K562 (cell line): Measurements from ENCODE around the gene OR10A2. TPM values are rescaled to one million over a fixed set of nuclear protein-coding genes. Genes with fewer than 3 reads are reported as not detected.

Experiments used
- ATAC-seq: fragments of 200-7000 bp; cut with Tn5 transposase; 3 replicates; pipeline ENCODE4 v1.9.1; 2020; ENCODE audit warnings: moderate library complexity
- BruUV-seq: library from RNA; stranded (reverse); fragments of 400-500 nt; replicated peaks from 2 replicates; lab custom pipeline; 2021; lab: Mats Ljungman, UMichigan
- CTCF ChIA-PET: fragments of 300-600 bp; formaldehyde crosslinking; extraction: SDS; loops from one replicate; lab custom pipeline; 2021; ENCODE audit warnings: low intra/inter-chr PET ratio; lab: Yijun Ruan, JAX
- POLR2A ChIA-PET: fragments of 300-600, 350-650 bp; sonication (Branson Sonifier 250); formaldehyde crosslinking; extraction: SDS; loops from one replicate; lab custom pipeline; 2021; ENCODE audit warnings: antibody characterized with exemption, inconsistent platforms; lab: Yijun Ruan, JAX
- DNase-seq, 4 experiments: peaks; one replicate each; pipeline versions ENCODE4 v3.0.0 to v3.0.0-alpha.2; 2011 to 2018; ENCODE audit warnings: low spot score in 3 of 4, mixed read lengths in 3 of 4; ENCODE audit errors: extremely low read depth in 1 of 4
- FAIRE-seq: peaks from 2 replicates; lab custom pipeline; 2011; peaks lifted over from hg19 to GRCh38; lab: Jason Lieb, UNC
- H2AFZ ChIP-seq: 2 replicates; pipeline ENCODE4 v1.6.0; 2011; ENCODE audit warnings: low read depth, low read length, control low read depth, inconsistent platforms
- H3K27ac ChIP-seq: fragments of 200-600 bp; 3 replicates; pipeline ENCODE4 v1.8.0; 2011; ENCODE audit warnings: low read depth, mild to moderate bottlenecking, control low read depth, inconsistent platforms, low read length, moderate library complexity, mixed read lengths; ENCODE audit errors: extremely low read depth
- H3K27me3 ChIP-seq, 2 experiments: fragments of 300-600 bp in 1 of 2; 2 replicates in 1 of 2; 3 replicates in 1 of 2; pipeline versions ENCODE4 v1.6.0 to v1.8.0; 2011; ENCODE audit warnings: inconsistent platforms in 2 of 2, low read length in 2 of 2, mild to moderate bottlenecking in 1 of 2, mixed read lengths in 1 of 2, moderate library complexity in 1 of 2; ENCODE audit not compliant: control insufficient read depth in 2 of 2, insufficient read depth in 2 of 2
- H3K36me3 ChIP-seq: fragments of 300-600 bp; 3 replicates; pipeline ENCODE4 v1.8.0; 2011; ENCODE audit warnings: mild to moderate bottlenecking, low read length, inconsistent platforms; ENCODE audit not compliant: control insufficient read depth, insufficient read depth
- H3K4me1 ChIP-seq, 2 experiments: fragments of 200-600 bp in 1 of 2; replicated peaks in 1 of 2; 2 replicates in 1 of 2; 3 replicates in 1 of 2; pipeline versions ENCODE4 v1.5.1 to v1.8.0; 2011; ENCODE audit warnings: inconsistent platforms in 2 of 2, low read length in 2 of 2, mild to moderate bottlenecking in 1 of 2, mixed read lengths in 1 of 2, moderate library complexity in 1 of 2; ENCODE audit not compliant: control insufficient read depth in 2 of 2, insufficient read depth in 2 of 2
- H3K4me2 ChIP-seq: 2 replicates; pipeline ENCODE4 v1.6.1; 2011; ENCODE audit warnings: low read length, control low read depth, inconsistent platforms, mixed read lengths; ENCODE audit not compliant: insufficient read depth
- H3K4me3 ChIP-seq: fragments of 200-600 bp; sonication (generic), shearing (Covaris generic); 2 replicates; pipeline ENCODE4 v1.5.1; 2016; ENCODE audit warnings: control low read depth, inconsistent platforms
- H3K79me2 ChIP-seq: fragments of 200-600 bp; 3 replicates; pipeline ENCODE4 v1.8.0; 2011; ENCODE audit warnings: low read length, inconsistent platforms; ENCODE audit not compliant: control insufficient read depth, insufficient read depth
- H3K9ac ChIP-seq, 2 experiments: 2 replicates each; pipeline versions ENCODE4 v1.6.0 to v1.6.1; 2011; ENCODE audit warnings: low read depth in 2 of 2, low read length in 2 of 2, control low read depth in 1 of 2, inconsistent platforms in 1 of 2, mild to moderate bottlenecking in 1 of 2, mixed read lengths in 1 of 2; ENCODE audit not compliant: insufficient read depth in 1 of 2
- H3K9me1 ChIP-seq: one replicate; pipeline ENCODE4 v1.6.0; 2011; ENCODE audit warnings: inconsistent platforms, mild to moderate bottlenecking, low read length, moderate library complexity; ENCODE audit not compliant: control insufficient read depth, insufficient read depth
- H3K9me3 ChIP-seq: replicated peaks from 2 replicates; pipeline ENCODE4 v1.5.1; 2011; ENCODE audit warnings: low read depth, low read length, inconsistent platforms; ENCODE audit not compliant: control insufficient read depth, insufficient read depth
- H4K20me1 ChIP-seq: replicated peaks from 2 replicates; pipeline ENCODE4 v1.6.1; 2011; ENCODE audit warnings: low read length, inconsistent platforms, mixed read lengths; ENCODE audit not compliant: control insufficient read depth, insufficient read depth
- ATF4 ChIP-seq: fragments of 450-650 bp; formaldehyde crosslinking; IDR thresholded peaks from 2 replicates; pipeline ENCODE4 v1.4.0; 2022; ENCODE audit warnings: mild to moderate bottlenecking, moderate library complexity
- CAMTA2 ChIP-seq: fragments of 250-450 bp; sonication (Bioruptor Pico); conservative IDR thresholded peaks from 2 replicates; pipeline ENCODE4 v1.5.1; 2022
- EHMT2 ChIP-seq: fragments of 450-650 bp; IDR thresholded peaks from 2 replicates; pipeline ENCODE4 v1.6.1; 2018; ENCODE audit warnings: antibody characterized with exemption
- KHSRP ChIP-seq: fragments of 450-650 bp; IDR thresholded peaks from 2 replicates; pipeline ENCODE4 v1.6.1; 2017
- KLF13 ChIP-seq: fragments of 450-650 bp; IDR thresholded peaks from 2 replicates; pipeline ENCODE4 v1.6.1; 2016; ENCODE audit warnings: missing genetic modification characterization, low read depth, mild to moderate bottlenecking, missing compliant biosample characterization, moderate library complexity, borderline replicate concordance
- NKRF ChIP-seq: fragments of 450-650 bp; IDR thresholded peaks from 2 replicates; pipeline ENCODE4 v1.6.1; 2016; ENCODE audit warnings: borderline replicate concordance
- NR1H2 ChIP-seq: sonication (generic); formaldehyde crosslinking; IDR thresholded peaks from 2 replicates; pipeline ENCODE4 v1.4.0; 2020; ENCODE audit warnings: mild to moderate bottlenecking, missing genetic modification reagents
- PKNOX1 ChIP-seq: fragments of 450-650 bp; IDR thresholded peaks from 2 replicates; pipeline ENCODE4 v1.6.1; 2016
- RAD21 ChIP-seq, 2 experiments: fragments of 250-450 bp in 1 of 2; fragments of 450-650 bp in 1 of 2; sonication (Bioruptor Pico) in 1 of 2; formaldehyde crosslinking in 1 of 2; IDR thresholded peaks in 1 of 2; conservative IDR thresholded peaks in 1 of 2; 2 replicates each; pipeline versions ENCODE4 v1.4.0 to v1.8.0; 2020 to 2022; ENCODE audit warnings: mild to moderate bottlenecking in 2 of 2, moderate library complexity in 1 of 2
- SRSF9 ChIP-seq: fragments of 200-400 bp; formaldehyde crosslinking; IDR thresholded peaks from 2 replicates; pipeline ENCODE4 v1.6.1; 2017; ENCODE audit warnings: low read depth, low read length, borderline replicate concordance
- TAF1 ChIP-seq: IDR thresholded peaks from 2 replicates; pipeline ENCODE4 v1.6.1; 2011; ENCODE audit warnings: mild to moderate bottlenecking, low read length, moderate library complexity; ENCODE audit not compliant: insufficient read depth, control insufficient read depth, severe bottlenecking; ENCODE audit errors: extremely low read depth
- ZBTB5 ChIP-seq: fragments of 450-650 bp; IDR thresholded peaks from 2 replicates; pipeline ENCODE4 v1.6.1; 2017; ENCODE audit warnings: antibody characterized with exemption
- ZBTB7A ChIP-seq: IDR thresholded peaks from 2 replicates; pipeline ENCODE4 v1.6.1; 2011; ENCODE audit warnings: low read depth, mild to moderate bottlenecking, low read length, moderate library complexity, borderline replicate concordance; ENCODE audit not compliant: control insufficient read depth
- ZNF324 ChIP-seq: fragments of 250-450 bp; sonication (Bioruptor Pico); IDR thresholded peaks from 2 replicates; pipeline ENCODE4 v1.4.0; 2020; ENCODE audit warnings: mild to moderate bottlenecking
- WGBS: fragments of 100-300 bp; shearing (Covaris generic); methylation state at CpG from one replicate; pipeline ENCODE4 v1.1.6; 2016; ENCODE audit warnings: low coverage, mixed read lengths; ENCODE audit not compliant: insufficient coverage; ENCODE audit errors: missing lambda C conversion rate; 5-methylcytosine and 5-hydroxymethylcytosine counted together
- in situ Hi-C: fragments of 300-500 bp; cut with MboI; formaldehyde crosslinking; loops from 4 replicates; pipeline ENCODE4 v1.15.0; 2018; ENCODE audit warnings: inconsistent platforms, mixed read lengths
- intact Hi-C: fragments of 100-400 bp; cut with micrococcal nuclease; formaldehyde crosslinking; loops from 2 replicates; pipeline ENCODE4 v1.14.2; 2022
- polyA plus RNA-seq, 8 experiments: library from polyadenylated mRNA; depleted of rRNA in 4 of 8; stranded (reverse) in 5 of 8; unstranded in 3 of 8; fragments of >200 nt; fragmentation: Nextera tagmentation in 2 of 8; fragmentation: Illumina TruSeq in 1 of 8; extraction: Ambion mirVana in 2 of 8; extraction: Trizol in 1 of 8; gene quantifications; 2 replicates each; pipeline versions ENCODE4 v1.2.1 to v1.2.3, GENCODE V29; 2011 to 2014; ENCODE audit warnings: inconsistent platforms in 1 of 8, missing spikeins in 1 of 8
- total RNA-seq, 7 experiments: library from RNA; depleted of rRNA in 6 of 7; stranded (reverse); fragments of >200 nt in 6 of 7; fragmentation: Illumina TruSeq in 2 of 7; extraction: Trizol in 2 of 7; gene quantifications; 2 replicates each; pipeline versions ENCODE4 v1.2.1 to v1.2.3, GENCODE V29; 2011 to 2021; ENCODE audit warnings: low replicate concordance in 1 of 7
- TF ChIP-seq, protein P1 (sequence below): sonication (generic); IDR thresholded peaks from 2 replicates; pipeline ENCODE4 v1.6.1; 2016

The OR10A2 gene
- total and polyA plus RNA-seq, 9 of the 15 experiments (the other 6 are each of a cell fraction or from before 2014, with no cell fraction given): 0.10 TPM; not detected in 8

DNA sequence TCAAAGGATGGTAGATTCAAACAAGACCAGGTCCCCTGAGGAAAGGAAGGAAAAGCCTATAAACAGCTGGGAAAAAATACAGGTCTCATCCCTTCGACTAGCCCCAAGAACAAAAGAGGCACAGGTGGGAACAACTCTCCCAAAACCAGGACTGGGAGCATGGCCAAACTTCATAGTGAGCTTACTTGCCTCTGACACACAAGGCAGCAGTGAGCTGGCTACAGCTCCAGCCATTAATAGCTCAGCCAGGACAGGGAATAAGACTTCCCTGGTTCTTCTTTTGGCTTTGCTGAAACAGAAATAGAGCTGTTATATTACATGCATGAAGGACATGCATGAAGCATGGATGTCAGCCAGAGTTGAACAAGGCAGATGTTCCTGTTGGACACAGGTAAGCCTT lies at the start of gene OR10A2 (continued):
- TF ChIP-seq TAF1 (no peak), PKNOX1 (no peak), RAD21 (CRISPR knock-in tag; conservative IDR thresholded peaks at IDR 0.05 in 1 of 2, IDR thresholded peaks at IDR 0.05 in 1 of 2) (no peak), ZBTB7A (no peak), NR1H2 (CRISPR knock-in tag) (no peak), EHMT2 (no peak)

DNA sequence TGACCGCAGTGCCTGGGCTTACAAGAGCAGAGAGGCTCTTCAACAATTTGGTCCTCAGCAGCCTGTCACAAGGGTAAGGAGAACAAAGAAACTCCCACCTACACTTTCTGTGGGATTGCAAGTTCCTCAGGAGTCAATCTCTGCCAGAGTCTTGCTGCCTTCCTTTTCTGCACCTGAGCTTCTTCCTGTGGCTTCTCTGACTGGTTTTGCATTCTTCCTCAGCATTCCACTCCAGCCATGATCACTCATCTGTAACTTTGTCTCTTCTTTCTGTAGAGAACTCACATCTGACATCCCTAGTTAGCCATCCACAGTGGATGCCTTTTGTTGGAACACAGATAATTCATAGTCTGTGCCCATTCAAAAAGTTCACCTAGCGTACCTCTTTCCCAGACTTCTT lies 49.2 kb upstream of the OR10A2 start:
- intact Hi-C loops: loop anchor here (10.0 kb wide), 1 partner anchor 281 kb away; no protein-coding TSS in a partner anchor
- no peaks in the 10 kb centered on the region for H3K79me2 ChIP-seq
- no peak for TF ChIP-seq ATF4
- TF ChIP-seq, protein P1, sequence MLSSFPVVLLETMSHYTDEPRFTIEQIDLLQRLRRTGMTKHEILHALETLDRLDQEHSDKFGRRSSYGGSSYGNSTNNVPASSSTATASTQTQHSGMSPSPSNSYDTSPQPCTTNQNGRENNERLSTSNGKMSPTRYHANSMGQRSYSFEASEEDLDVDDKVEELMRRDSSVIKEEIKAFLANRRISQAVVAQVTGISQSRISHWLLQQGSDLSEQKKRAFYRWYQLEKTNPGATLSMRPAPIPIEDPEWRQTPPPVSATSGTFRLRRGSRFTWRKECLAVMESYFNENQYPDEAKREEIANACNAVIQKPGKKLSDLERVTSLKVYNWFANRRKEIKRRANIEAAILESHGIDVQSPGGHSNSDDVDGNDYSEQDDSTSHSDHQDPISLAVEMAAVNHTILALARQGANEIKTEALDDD: no peak
- TF ChIP-seq KHSRP: no peak
- no peak for TF ChIP-seq NKRF
- no peak for TF ChIP-seq KLF13 (tag)
- no peak for TF ChIP-seq ZBTB5
- TF ChIP-seq ZNF324 (CRISPR knock-in tag): no peak
- no peak for TF ChIP-seq CAMTA2 (CRISPR knock-in tag)
- TF ChIP-seq SRSF9: no peak

More for the DNA sequence above, 49.2 kb upstream of the OR10A2 start:
- DNase-seq: no peak
- ChIA-PET POLR2A (no interaction called here), CTCF (no interaction called here)
- H2AFZ ChIP-seq: no peak overlapping the region
- H3K9me1 ChIP-seq: no peaks in the 10 kb centered on the region
- no peak for FAIRE-seq
- H3K27me3 ChIP-seq: no peaks in the 10 kb centered on the region; a peak in 1 of 5 replicates
- WGBS: 0% methylated on average over 2 of the region's 2 CpGs
- no peaks in the 10 kb centered on the region for H3K4me1 ChIP-seq
- in situ Hi-C loops: no loop called here
- H3K4me3 ChIP-seq: no peak overlapping the region
- H4K20me1 ChIP-seq: no peaks in the 10 kb centered on the region
- H3K9me3 ChIP-seq: no peaks in the 10 kb centered on the region
- H3K27ac ChIP-seq: no peak overlapping the region
- H3K9ac ChIP-seq: no peak overlapping the region
- no peak overlapping the region for H3K4me2 ChIP-seq
- no peaks in the 10 kb centered on the region for H3K36me3 ChIP-seq
- no peak for ATAC-seq
- BruUV-seq: no TSS peak
